Stomach (tissue), 4 donors: ENCODE data around the gene ZC3H15.

Source experiments
- CTCF ChIP-seq, 7 experiments: fragments of 450-650 bp in 4 of 7; fragments of 200-600 bp in 3 of 7; sonication (generic) in 3 of 7; IDR thresholded peaks; one replicate each; pipeline ENCODE4 v1.5.1; 2016 to 2019; ENCODE audit warnings: antibody characterized with exemption in 7 of 7, control low read depth in 2 of 7, mild to moderate bottlenecking in 1 of 7
- POLR2A ChIP-seq, 4 donors: fragments of 450-650 bp; IDR thresholded peaks; one replicate each; pipeline ENCODE4 v1.6.1; 2016; ENCODE audit warnings: antibody characterized with exemption in 4 of 4, control low read depth in 2 of 4, mild to moderate bottlenecking in 1 of 4, moderate library complexity in 1 of 4
- POLR2AphosphoS5 ChIP-seq, 3 donors: sonication (generic); formaldehyde crosslinking; IDR thresholded peaks; one replicate each; pipeline ENCODE4 v1.6.1; 2016; ENCODE audit warnings: antibody characterized with exemption in 3 of 3

GRCh38 chr2:186546846-186547245 is 60.8 kb downstream of the ZC3H15 start:
- TF ChIP-seq POLR2A (IDR thresholded peaks at IDR 0.05) (no peak), CTCF (IDR thresholded peaks at IDR 0.05) (no peak), POLR2AphosphoS5 (IDR thresholded peaks at IDR 0.05) (no peak)
